Ovary (tissue), 9 donors: ENCODE results near the gene GLB1L2. TPM values are rescaled to one million over a fixed set of nuclear protein-coding genes. Genes with fewer than 3 reads are reported as not detected.

Experiments used
- DNase-seq, 5 donors: peaks; one replicate each; pipeline ENCODE4 v3.0.0-alpha.2; 2019 to 2020
- H3K27ac ChIP-seq, 2 donors: fragments of 200-600 bp; one replicate each; pipeline versions ENCODE4 v1.5.1 to v1.8.0; 2019 to 2022
- H3K27me3 ChIP-seq: fragments of 200-600 bp; one replicate; pipeline ENCODE4 v1.8.0; 2022
- H3K36me3 ChIP-seq: fragments of 200-600 bp; sonication (generic); one replicate; pipeline ENCODE4 v1.5.1; 2019
- H3K4me1 ChIP-seq: one replicate; pipeline ENCODE4 v1.8.1; 2013; ENCODE audit warnings: mild to moderate bottlenecking, moderate library complexity; ENCODE audit not compliant: insufficient read depth
- H3K4me3 ChIP-seq: fragments of 200-600 bp; sonication (generic); one replicate; pipeline ENCODE4 v1.5.1; 2017
- H3K9me3 ChIP-seq, 2 donors: fragments of 200-600 bp in 1 of 2; sonication (generic) in 1 of 2; one replicate each; pipeline versions ENCODE4 v1.5.1 to v1.8.1; 2013 to 2019; ENCODE audit warnings: mild to moderate bottlenecking in 1 of 2, moderate library complexity in 1 of 2
- CTCF ChIP-seq, 3 donors: fragments of 450-650 bp in 2 of 3; fragments of 200-600 bp in 1 of 3; IDR thresholded peaks; one replicate each; pipeline versions ENCODE4 v1.5.1 to v1.8.0; 2016 to 2022; ENCODE audit warnings: antibody characterized with exemption in 3 of 3, mild to moderate bottlenecking in 1 of 3
- EP300 ChIP-seq: sonication (generic); formaldehyde crosslinking; IDR thresholded peaks from one replicate; pipeline ENCODE4 v1.6.1; 2017; ENCODE audit warnings: antibody characterized with exemption
- POLR2A ChIP-seq: fragments of 450-650 bp; IDR thresholded peaks from one replicate; pipeline ENCODE4 v1.6.1; 2017; ENCODE audit warnings: antibody characterized with exemption, mild to moderate bottlenecking, moderate library complexity
- WGBS, 3 donors: extraction: QIAGEN DNeasy Blood & Tissue Kit in 1 of 3; methylation state at CpG; one replicate each; pipeline versions ENCODE4 v1.1.5 to v1.1.7; 2013 to 2017; 5-methylcytosine and 5-hydroxymethylcytosine counted together
- intact Hi-C, 4 donors: fragments of 100-400 bp; cut with DNase I; formaldehyde crosslinking; loops; one replicate each; pipeline versions ENCODE4 v1.11.0 to v1.15.1; 2022 to 2023
- polyA plus RNA-seq, 2 donors: library from polyadenylated mRNA; stranded (reverse); fragments of 200-250 nt in 1 of 2; fragments of 350-450 nt in 1 of 2; fragmentation: Illumina TruSeq in 1 of 2; extraction: RNeasy Lipid Tissue Mini Kit (QIAGEN cat#74804) in 1 of 2; gene quantifications; one replicate each; pipeline ENCODE4 v1.2.3, GENCODE V29; 2013 to 2014
- total RNA-seq, 7 donors: library from RNA; depleted of rRNA in 2 of 7; stranded (reverse); fragments of >200 nt in 2 of 7; fragmentation: NEBNext Ultra II Directional in 3 of 7; extraction: Animal tissue kit (Norgen Biotek cat#: 25700) in 3 of 7; gene quantifications; one replicate each; pipeline versions ENCODE4 v1.1.0 to v1.2.4, GENCODE V29; 2016 to 2023
- donor health status: DM: no; HTN: no; CAD: no; lungs with moderate emphysema.
- donor health status: DM: no; HTN: no; CAD: no.
- donor health status: Bipolar disorder and iron deficiency.
- donor health status: DM: yes; HTN: yes; CAD: no.
- donor health status: DM: no; HTN: no; CAD: no.
- donor health status: DM: yes; HTN: yes; CAD: no.

The GLB1L2 gene
- total and polyA plus RNA-seq, 9 donors: 9.8 to 24.6 (median 15.6) TPM

GRCh38 chr11:134393638-134394037, 61.9 kb downstream of the GLB1L2 start:
- H3K4me3 ChIP-seq: no peak overlapping the region
- H3K9me3 ChIP-seq: no peaks in the 10 kb centered on the region
- DNase-seq: no peak
- no peaks in the 10 kb centered on the region for H3K27me3 ChIP-seq
- WGBS, 3 donors: 45 to 61% (median 45%) methylated on average over 14 of the region's 14 CpGs
- no peak for TF ChIP-seq POLR2A
- no peak for TF ChIP-seq CTCF (IDR thresholded peaks at IDR 0.05)
- TF ChIP-seq EP300: no peak
- H3K36me3 ChIP-seq: no peaks in the 10 kb centered on the region
- intact Hi-C loops: no loop called here
- H3K27ac ChIP-seq: no peak overlapping the region
- H3K4me1 ChIP-seq: no peaks in the 10 kb centered on the region

GRCh38 chr11:134394311-134394710, 62.5 kb downstream of the GLB1L2 start:
- Histone ChIP-seq H3K4me1 (no peaks in the 10 kb centered on the region), H3K27ac (no peak overlapping the region), H3K9me3 (no peaks in the 10 kb centered on the region), H3K36me3 (no peaks in the 10 kb centered on the region), H3K4me3 (no peak overlapping the region), H3K27me3 (no peaks in the 10 kb centered on the region)
- DNase-seq: no peak
- TF ChIP-seq CTCF (IDR thresholded peaks at IDR 0.05) (no peak), POLR2A (no peak), EP300 (no peak)
- 73 to 82% (median 76%) methylated on average over 10 of the region's 10 CpGs for WGBS, 3 donors
- intact Hi-C loops: no loop called here

GRCh38 chr11:134395002-134395401, 63.2 kb downstream of the GLB1L2 start:
- intact Hi-C loops: no loop called here
- Histone ChIP-seq H3K36me3 (no peaks in the 10 kb centered on the region), H3K4me1 (no peaks in the 10 kb centered on the region), H3K27me3 (no peaks in the 10 kb centered on the region), H3K9me3 (no peaks in the 10 kb centered on the region), H3K4me3 (no peak overlapping the region), H3K27ac (no peak overlapping the region)
- WGBS, 3 donors: 71 to 85% (median 76%) methylated on average over 12 of the region's 12 CpGs
- TF ChIP-seq POLR2A: no peak
- no peak for TF ChIP-seq EP300
- no peak for TF ChIP-seq CTCF (IDR thresholded peaks at IDR 0.05)
- DNase-seq: no peak

- Histone ChIP-seq H3K27me3 (no peaks in the 10 kb centered on the region), H3K9me3 (no peaks in the 10 kb centered on the region), H3K4me3 (no peak overlapping the region), H3K36me3 (no peaks in the 10 kb centered on the region), H3K27ac (no peak overlapping the region), H3K4me1 (no peaks in the 10 kb centered on the region)
- 81 to 86% (median 82%) methylated on average over 18 of the region's 18 CpGs for WGBS, 3 donors
- DNase-seq: no peak
- intact Hi-C loops: no loop called here
- TF ChIP-seq POLR2A (no peak), EP300 (no peak), CTCF (IDR thresholded peaks at IDR 0.05) (no peak)
These were observed 65.7 kb downstream of the GLB1L2 start for GRCh38 chr11:134397304-134398078.
